ENCODE data around the gene FABP7.
"Not testable (repeated sequence)": the region's sequence is repeated elsewhere in the genome, so short reads cannot be mapped to it uniquely, and the experiment has no call there.

- not testable (repeated sequence) for TF ChIP-seq POLR2AphosphoS5, CTCF, POLR2A (IDR thresholded peaks at IDR 0.05)
These were observed 30.6 kb upstream of the FABP7 start for GRCh38 chr6:122748945-122749344.

Data from stomach (tissue), 4 donors.